Neural cell (in vitro differentiated cells): ENCODE data around the gene MAT2A. TPM values are rescaled to one million over a fixed set of nuclear protein-coding genes. Genes with fewer than 3 reads are reported as not detected.

ENCODE experiments used
- H2AFZ ChIP-seq: fragments of 200-600, 300-800 bp; sonication (generic), shearing (Covaris generic); 2 replicates; pipeline ENCODE4 v1.6.0; 2014; ENCODE audit warnings: low read depth, mild to moderate bottlenecking, antibody characterized with exemption, low read length, moderate library complexity
- H3F3A ChIP-seq: fragments of 200-600 bp; shearing (Covaris generic); 2 replicates; pipeline ENCODE4 v1.6.1; 2016; ENCODE audit warnings: mild to moderate bottlenecking, moderate library complexity, mixed read lengths, antibody characterized with exemption, low read length; ENCODE audit not compliant: insufficient read depth, poor library complexity, severe bottlenecking
- H3K27ac ChIP-seq: fragments of 200-600, 300-800 bp; sonication (generic), shearing (Covaris generic); 2 replicates; pipeline ENCODE4 v1.5.1; 2014; ENCODE audit warnings: mild to moderate bottlenecking, low read length, moderate library complexity
- H3K27me3 ChIP-seq: fragments of 300-800, 200-600 bp; sonication (generic), shearing (Covaris generic); 2 replicates; pipeline ENCODE4 v1.6.0; 2014; ENCODE audit warnings: mild to moderate bottlenecking, low read depth, low read length, moderate library complexity; ENCODE audit not compliant: insufficient read depth
- H3K36me3 ChIP-seq: fragments of 300-800, 200-600 bp; sonication (generic), shearing (Covaris generic); 2 replicates; pipeline ENCODE4 v1.5.1; 2014; ENCODE audit warnings: mild to moderate bottlenecking, antibody characterized with exemption, low read length, moderate library complexity; ENCODE audit not compliant: insufficient read depth
- H3K4me2 ChIP-seq: fragments of 300-800, 200-600 bp; sonication (generic), shearing (Covaris generic); 2 replicates; pipeline ENCODE4 v1.6.0; 2014; ENCODE audit warnings: mild to moderate bottlenecking, low read length
- H3K4me3 ChIP-seq: fragments of 300-800, 200-600 bp; sonication (generic), shearing (Covaris generic); 2 replicates; pipeline ENCODE4 v1.5.1; 2014; ENCODE audit warnings: mild to moderate bottlenecking, low read length, moderate library complexity
- H3K79me2 ChIP-seq: fragments of 200-600 bp; shearing (Covaris generic); replicated peaks from 2 replicates; pipeline ENCODE4 v1.6.0; 2014; ENCODE audit warnings: mild to moderate bottlenecking, low read length, moderate library complexity; ENCODE audit not compliant: insufficient read depth
- H3K9ac ChIP-seq: fragments of 300-800, 200-600 bp; sonication (generic), shearing (Covaris generic); 2 replicates; pipeline ENCODE4 v1.6.1; 2016; ENCODE audit warnings: mild to moderate bottlenecking, low read length, mixed read lengths
- H3K9me2 ChIP-seq: fragments of 200-600 bp; shearing (Covaris generic); 2 replicates; pipeline ENCODE4 v1.6.1; 2016; ENCODE audit warnings: mild to moderate bottlenecking, low read length, mixed read lengths; ENCODE audit not compliant: insufficient read depth
- H3K9me3 ChIP-seq: fragments of 200-600, 300-800 bp; sonication (generic), shearing (Covaris generic); 2 replicates; pipeline ENCODE4 v1.6.1; 2016; ENCODE audit warnings: mild to moderate bottlenecking, mixed run types, low read length, moderate library complexity, mixed read lengths
- H4K20me1 ChIP-seq: fragments of 200-600 bp; shearing (Covaris generic); 2 replicates; pipeline ENCODE4 v1.6.1; 2016; ENCODE audit warnings: mild to moderate bottlenecking, mixed run types; ENCODE audit not compliant: insufficient read depth
- EP300 ChIP-seq: fragments of 450-650 bp; conservative IDR thresholded peaks from 2 replicates; pipeline ENCODE4 v1.6.1; 2014; ENCODE audit warnings: antibody characterized with exemption, mild to moderate bottlenecking, moderate library complexity; ENCODE audit not compliant: poor library complexity, severe bottlenecking
- EZH2 ChIP-seq: fragments of 200-600, 300-800 bp; shearing (Covaris generic), sonication (generic); IDR thresholded peaks from 2 replicates; pipeline ENCODE4 v1.6.1; 2014; ENCODE audit warnings: antibody characterized with exemption, low read length, borderline replicate concordance, mild to moderate bottlenecking; ENCODE audit not compliant: insufficient read depth, poor library complexity, severe bottlenecking
- MXI1 ChIP-seq: fragments of 450-650 bp; conservative IDR thresholded peaks from 2 replicates; pipeline ENCODE4 v1.6.1; 2014; ENCODE audit warnings: antibody characterized with exemption, mild to moderate bottlenecking; ENCODE audit not compliant: poor library complexity, severe bottlenecking
- POLR2AphosphoS5 ChIP-seq: IDR thresholded peaks from 2 replicates; pipeline ENCODE4 v1.6.1; 2012
- RAD21 ChIP-seq: fragments of 450-650 bp; conservative IDR thresholded peaks from 2 replicates; pipeline ENCODE4 v1.6.1; 2014; ENCODE audit warnings: antibody characterized with exemption, mild to moderate bottlenecking, moderate library complexity
- SMC3 ChIP-seq: fragments of 450-650 bp; conservative IDR thresholded peaks from 2 replicates; pipeline ENCODE4 v1.6.1; 2014; ENCODE audit warnings: antibody characterized with exemption, mild to moderate bottlenecking, moderate library complexity; ENCODE audit not compliant: poor library complexity
- TAF1 ChIP-seq: IDR thresholded peaks from 2 replicates; pipeline ENCODE4 v1.6.1; 2012; ENCODE audit warnings: low read depth
- polyA minus RNA-seq: library from RNA; depleted of rRNA, polyadenylated mRNA; stranded (reverse); fragments of >200 nt; gene quantifications from 2 replicates; pipeline ENCODE4 v1.2.3, GENCODE V29; 2014
- polyA plus RNA-seq: library from polyadenylated mRNA; depleted of rRNA; stranded (reverse); fragments of >200 nt; gene quantifications from 2 replicates; pipeline ENCODE4 v1.2.3, GENCODE V29; 2014
- TF ChIP-seq, protein P1 (sequence below): fragments of 450-650 bp; IDR thresholded peaks from 2 replicates; pipeline ENCODE4 v1.5.1; 2014; ENCODE audit warnings: antibody characterized with exemption, mild to moderate bottlenecking, moderate library complexity; ENCODE audit not compliant: poor library complexity, severe bottlenecking
- TF ChIP-seq, protein P2 (sequence below): IDR thresholded peaks from 2 replicates; pipeline ENCODE4 v1.6.1; 2012; ENCODE audit warnings: borderline replicate concordance

Gene MAT2A
- polyA plus RNA-seq (230 and 233 TPM in 2 replicates), polyA minus RNA-seq (126 and 143 TPM in 2 replicates)

DNA sequence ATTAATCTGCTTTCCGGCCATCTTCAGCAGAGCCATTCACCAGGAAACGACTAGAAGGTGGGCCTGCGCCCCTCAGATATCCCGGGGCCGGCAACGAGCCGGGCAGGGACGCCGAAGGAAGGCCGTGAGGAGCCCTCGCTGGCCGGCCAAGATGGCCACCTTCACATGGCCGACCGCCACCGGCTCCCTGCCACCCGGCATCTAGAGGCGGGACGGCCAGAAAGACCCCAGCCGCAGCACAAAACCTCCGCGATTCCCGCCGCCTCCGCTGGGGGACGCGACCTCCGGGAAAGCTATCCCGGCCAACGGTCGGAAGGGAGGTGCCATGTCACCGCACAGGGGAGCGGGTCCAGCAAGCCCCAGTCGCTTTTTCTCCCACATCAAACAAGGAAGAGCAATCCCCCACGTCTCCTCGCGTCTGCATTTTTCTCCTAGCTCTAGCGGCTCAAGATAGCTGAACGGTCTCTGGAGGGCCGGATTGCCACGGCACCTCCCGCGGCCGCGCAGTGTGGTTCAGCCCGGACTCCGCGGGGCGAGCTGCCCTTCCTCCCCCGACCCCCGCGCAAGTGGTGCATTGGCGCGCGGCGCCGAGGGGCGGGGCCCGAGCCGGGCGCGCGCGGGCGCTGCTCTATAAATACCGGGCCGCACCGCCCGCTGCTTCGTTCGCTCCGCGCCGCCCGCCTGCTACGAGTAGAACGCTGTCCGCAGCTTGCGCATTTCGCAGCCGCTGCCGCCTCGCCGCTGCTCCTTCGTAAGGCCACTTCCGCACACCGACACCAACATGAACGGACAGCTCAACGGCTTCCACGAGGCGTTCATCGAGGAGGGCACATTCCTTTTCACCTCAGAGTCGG lies at the start of gene MAT2A:
Gene MAT2A (plus strand): TSS at position 662 of the 854 bp plus-strand sequence. CDS start 120 bp downstream, at position 782.
- peak; percentile 93 for TF ChIP-seq TAF1
- TF ChIP-seq, protein P1, sequence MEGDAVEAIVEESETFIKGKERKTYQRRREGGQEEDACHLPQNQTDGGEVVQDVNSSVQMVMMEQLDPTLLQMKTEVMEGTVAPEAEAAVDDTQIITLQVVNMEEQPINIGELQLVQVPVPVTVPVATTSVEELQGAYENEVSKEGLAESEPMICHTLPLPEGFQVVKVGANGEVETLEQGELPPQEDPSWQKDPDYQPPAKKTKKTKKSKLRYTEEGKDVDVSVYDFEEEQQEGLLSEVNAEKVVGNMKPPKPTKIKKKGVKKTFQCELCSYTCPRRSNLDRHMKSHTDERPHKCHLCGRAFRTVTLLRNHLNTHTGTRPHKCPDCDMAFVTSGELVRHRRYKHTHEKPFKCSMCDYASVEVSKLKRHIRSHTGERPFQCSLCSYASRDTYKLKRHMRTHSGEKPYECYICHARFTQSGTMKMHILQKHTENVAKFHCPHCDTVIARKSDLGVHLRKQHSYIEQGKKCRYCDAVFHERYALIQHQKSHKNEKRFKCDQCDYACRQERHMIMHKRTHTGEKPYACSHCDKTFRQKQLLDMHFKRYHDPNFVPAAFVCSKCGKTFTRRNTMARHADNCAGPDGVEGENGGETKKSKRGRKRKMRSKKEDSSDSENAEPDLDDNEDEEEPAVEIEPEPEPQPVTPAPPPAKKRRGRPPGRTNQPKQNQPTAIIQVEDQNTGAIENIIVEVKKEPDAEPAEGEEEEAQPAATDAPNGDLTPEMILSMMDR, result peak; percentile 95
- no peak for TF ChIP-seq EZH2
- peak; percentile 75 for TF ChIP-seq SMC3
- TF ChIP-seq RAD21, result peak; percentile 67
- peak; percentile 97 for TF ChIP-seq POLR2AphosphoS5
- TF ChIP-seq MXI1, result no peak
- TF ChIP-seq, protein P2, sequence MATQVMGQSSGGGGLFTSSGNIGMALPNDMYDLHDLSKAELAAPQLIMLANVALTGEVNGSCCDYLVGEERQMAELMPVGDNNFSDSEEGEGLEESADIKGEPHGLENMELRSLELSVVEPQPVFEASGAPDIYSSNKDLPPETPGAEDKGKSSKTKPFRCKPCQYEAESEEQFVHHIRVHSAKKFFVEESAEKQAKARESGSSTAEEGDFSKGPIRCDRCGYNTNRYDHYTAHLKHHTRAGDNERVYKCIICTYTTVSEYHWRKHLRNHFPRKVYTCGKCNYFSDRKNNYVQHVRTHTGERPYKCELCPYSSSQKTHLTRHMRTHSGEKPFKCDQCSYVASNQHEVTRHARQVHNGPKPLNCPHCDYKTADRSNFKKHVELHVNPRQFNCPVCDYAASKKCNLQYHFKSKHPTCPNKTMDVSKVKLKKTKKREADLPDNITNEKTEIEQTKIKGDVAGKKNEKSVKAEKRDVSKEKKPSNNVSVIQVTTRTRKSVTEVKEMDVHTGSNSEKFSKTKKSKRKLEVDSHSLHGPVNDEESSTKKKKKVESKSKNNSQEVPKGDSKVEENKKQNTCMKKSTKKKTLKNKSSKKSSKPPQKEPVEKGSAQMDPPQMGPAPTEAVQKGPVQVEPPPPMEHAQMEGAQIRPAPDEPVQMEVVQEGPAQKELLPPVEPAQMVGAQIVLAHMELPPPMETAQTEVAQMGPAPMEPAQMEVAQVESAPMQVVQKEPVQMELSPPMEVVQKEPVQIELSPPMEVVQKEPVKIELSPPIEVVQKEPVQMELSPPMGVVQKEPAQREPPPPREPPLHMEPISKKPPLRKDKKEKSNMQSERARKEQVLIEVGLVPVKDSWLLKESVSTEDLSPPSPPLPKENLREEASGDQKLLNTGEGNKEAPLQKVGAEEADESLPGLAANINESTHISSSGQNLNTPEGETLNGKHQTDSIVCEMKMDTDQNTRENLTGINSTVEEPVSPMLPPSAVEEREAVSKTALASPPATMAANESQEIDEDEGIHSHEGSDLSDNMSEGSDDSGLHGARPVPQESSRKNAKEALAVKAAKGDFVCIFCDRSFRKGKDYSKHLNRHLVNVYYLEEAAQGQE, result peak; percentile 74
- peak; percentile 75 for TF ChIP-seq EP300
- peak within 1 kb of the TSS; percentile 99 for H3K9ac ChIP-seq
- H3K4me3 ChIP-seq, result peak within 1 kb of the TSS; percentile 91
- peaks cover 15% of the 10 kb centered on the region for H3K36me3 ChIP-seq
- H3K9me2 ChIP-seq, result no peaks in the 10 kb centered on the region
- H3K27me3 ChIP-seq, result no peaks in the 10 kb centered on the region
- H3F3A ChIP-seq, result peaks cover 6% of the 10 kb centered on the region
- peak within 1 kb of the TSS; percentile 74 for H2AFZ ChIP-seq
- peaks cover 23% of the 10 kb centered on the region for H4K20me1 ChIP-seq
- peak within 1 kb of the TSS; percentile 98 for H3K27ac ChIP-seq
- peak within 1 kb of the TSS; percentile 87 for H3K4me2 ChIP-seq
- no peaks in the 10 kb centered on the region for H3K9me3 ChIP-seq
- H3K79me2 ChIP-seq, result peaks cover 39% of the 10 kb centered on the region

DNA sequence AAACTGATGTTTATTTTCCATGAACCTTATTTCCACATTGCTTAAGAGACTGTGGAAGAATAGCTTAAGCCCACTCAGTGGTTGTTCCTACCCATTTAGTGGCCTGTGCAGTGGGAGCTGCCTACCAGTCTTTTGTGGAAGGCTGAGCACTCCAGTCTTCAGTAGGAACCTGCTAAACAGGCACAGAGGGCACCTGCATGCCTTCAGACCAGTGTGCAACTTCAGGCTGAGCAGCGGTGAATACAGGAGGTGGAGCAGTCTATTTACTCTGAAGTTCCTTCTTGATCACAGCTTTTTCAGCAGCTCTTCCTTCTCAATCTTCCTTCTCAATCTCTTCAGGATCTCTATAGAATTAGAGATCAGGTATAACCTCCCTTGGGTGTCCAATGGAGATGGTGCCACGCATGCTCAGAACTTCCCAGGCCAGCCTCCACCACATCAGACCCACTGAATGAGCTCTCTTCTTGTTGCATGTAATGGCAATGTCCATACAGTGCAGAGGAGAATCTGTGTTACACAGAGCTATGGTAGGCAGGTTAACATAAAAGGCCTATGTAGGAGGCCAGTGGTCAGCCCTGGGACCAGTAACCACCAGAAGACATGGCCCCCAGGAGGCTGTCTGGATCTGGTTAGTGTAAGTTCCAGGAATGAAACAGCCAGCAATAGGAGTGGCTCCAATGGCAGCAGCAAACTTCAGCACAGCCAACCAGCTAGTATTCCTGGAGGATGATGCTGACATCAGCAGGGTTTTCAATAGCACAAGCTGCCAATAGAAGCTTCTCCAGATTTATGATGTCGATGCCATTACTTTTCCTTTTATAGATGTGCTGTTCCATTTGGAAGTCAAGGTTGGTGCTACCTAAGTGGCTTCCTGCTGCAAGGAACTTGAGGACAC lies 47.9 kb upstream of the MAT2A start:
- no peak overlapping the region for H3K4me2 ChIP-seq
- no peaks in the 10 kb centered on the region for H3K9me2 ChIP-seq
- no peak overlapping the region for H3K4me3 ChIP-seq
- H2AFZ ChIP-seq, result no peak overlapping the region
- no peaks in the 10 kb centered on the region for H3K27me3 ChIP-seq
- no peaks in the 10 kb centered on the region for H3K36me3 ChIP-seq
- H3K9me3 ChIP-seq, result no peaks in the 10 kb centered on the region
- H3F3A ChIP-seq, result no peaks in the 10 kb centered on the region
- no peak overlapping the region for H3K27ac ChIP-seq
- H4K20me1 ChIP-seq, result no peaks in the 10 kb centered on the region
- TF ChIP-seq RAD21 (no peak), TAF1 (no peak), SMC3 (no peak), EZH2 (no peak), POLR2AphosphoS5 (no peak), EP300 (no peak), MXI1 (no peak)
- TF ChIP-seq, protein P2, result no peak
- TF ChIP-seq, protein P1, result no peak
- H3K9ac ChIP-seq, result no peak overlapping the region
- no peaks in the 10 kb centered on the region for H3K79me2 ChIP-seq
